Cortex of kidney (tissue), 1 donor: Measurements from ENCODE around the gene HLCS.

Experiments used
- DNase-seq: peaks from one replicate; lab custom pipeline; 2025; lab: John Stamatoyannopoulos, UW

Gene HLCS

GRCh38 chr21:36806103-36806502 lies 160.4 kb downstream of the HLCS start:
- no peak for DNase-seq

GRCh38 chr21:36804874-36805611 lies 161.4 kb downstream of the HLCS start:
- no peak for DNase-seq

- no peak for DNase-seq
Measured at GRCh38 chr21:36803816-36804439, 162.5 kb downstream of the HLCS start.

- DNase-seq: no peak
Measured at GRCh38 chr21:36803051-36803645, 163.3 kb downstream of the HLCS start.

- no peak for DNase-seq
Measured at GRCh38 chr21:36800734-36801133, 165.7 kb downstream of the HLCS start.

GRCh38 chr21:36799869-36800268 lies 166.6 kb downstream of the HLCS start:
- DNase-seq: no peak

GRCh38 chr21:36798491-36798890 lies 168.0 kb downstream of the HLCS start:
- no peak for DNase-seq

GRCh38 chr21:36796070-36796469 lies 170.4 kb downstream of the HLCS start:
- DNase-seq: no peak

- DNase-seq: no peak
Measured at GRCh38 chr21:36792505-36792967, 173.9 kb downstream of the HLCS start.

GRCh38 chr21:36791695-36792470 lies 174.6 kb downstream of the HLCS start:
- no peak for DNase-seq

- DNase-seq: no peak
Measured at GRCh38 chr21:36791180-36791579, 175.3 kb downstream of the HLCS start.

GRCh38 chr21:36790616-36791015 lies 175.9 kb downstream of the HLCS start:
- no peak for DNase-seq

GRCh38 chr21:36788120-36788638 lies 178.3 kb downstream of the HLCS start:
- no peak for DNase-seq

- DNase-seq: no peak
Measured at GRCh38 chr21:36786186-36786585, 180.3 kb downstream of the HLCS start.

- no peak for DNase-seq
Measured at GRCh38 chr21:36785615-36786014, 180.9 kb downstream of the HLCS start.

GRCh38 chr21:36784947-36785346 lies 181.5 kb downstream of the HLCS start:
- no peak for DNase-seq

GRCh38 chr21:36783612-36784374 lies 182.7 kb downstream of the HLCS start:
- DNase-seq: no peak

GRCh38 chr21:36780861-36781260 lies 185.6 kb downstream of the HLCS start:
- DNase-seq: no peak

GRCh38 chr21:36776981-36777617 lies 189.4 kb downstream of the HLCS start:
- DNase-seq: no peak

GRCh38 chr21:36773995-36774394 lies 192.5 kb downstream of the HLCS start:
- DNase-seq: no peak

GRCh38 chr21:36773117-36773516 lies 193.4 kb downstream of the HLCS start:
- no peak for DNase-seq
